ENCODE data around the gene DDX51. TPM values are rescaled to one million over a fixed set of nuclear protein-coding genes. Genes with fewer than 3 reads are reported as not detected.
A peak's percentile ranks its signal among the peaks of the same experiment; 100 is the strongest.

DDX51 gene
- total RNA-seq, 6 experiments from 2014 or later, result 13.8 to 18.3 (median 16.8) TPM

GRCh38 chr12:132143336-132144071 is 615 bp downstream of the DDX51 start:
- Mint-ChIP-seq H3K27ac (peak overlapping the region; percentile 69), H3K4me3 (peak overlapping the region; percentile 91), H3K36me3 (ENCODE audit: low read depth) (peaks cover 10% of the 10 kb centered on the region), H3K27me3 (ENCODE audit: insufficient read depth) (peaks cover 4% of the 10 kb centered on the region), H3K4me1 (ENCODE audit: low read depth) (peaks cover 30% of the 10 kb centered on the region), H3K9me3 (no peaks in the 10 kb centered on the region)
- no peak for DNase-seq
- no peak for TF ChIP-seq CTCF (IDR thresholded peaks at IDR 0.05)

GRCh38 chr12:132142679-132143335 is 1.3 kb downstream of the DDX51 start:
- no peak for TF ChIP-seq CTCF (IDR thresholded peaks at IDR 0.05)
- H3K36me3 Mint-ChIP-seq (ENCODE audit: low read depth), result peaks cover 10% of the 10 kb centered on the region
- no peak for DNase-seq
- H3K27me3 Mint-ChIP-seq (ENCODE audit: insufficient read depth), result peaks cover 4% of the 10 kb centered on the region
- peak overlapping the region; percentile 91 for H3K4me3 Mint-ChIP-seq
- peaks cover 33% of the 10 kb centered on the region for H3K4me1 Mint-ChIP-seq (ENCODE audit: low read depth)
- peak overlapping the region; percentile 69 for H3K27ac Mint-ChIP-seq
- no peaks in the 10 kb centered on the region for H3K9me3 Mint-ChIP-seq

- no peak for DNase-seq
- TF ChIP-seq CTCF (IDR thresholded peaks at IDR 0.05), result no peak
Observed at GRCh38 chr12:132141976-132142678, 2.0 kb downstream of the DDX51 start.

GRCh38 chr12:132140918-132141841 is 2.9 kb downstream of the DDX51 start:
- H3K27ac Mint-ChIP-seq, result no peak overlapping the region
- H3K4me3 Mint-ChIP-seq, result no peak overlapping the region

More at GRCh38 chr12:132141976-132142678, 2.0 kb downstream of the DDX51 start:
- H3K36me3 Mint-ChIP-seq (ENCODE audit: low read depth), result peaks cover 10% of the 10 kb centered on the region
- H3K9me3 Mint-ChIP-seq, result no peaks in the 10 kb centered on the region
- peaks cover 4% of the 10 kb centered on the region for H3K27me3 Mint-ChIP-seq (ENCODE audit: insufficient read depth)
- peaks cover 40% of the 10 kb centered on the region for H3K4me1 Mint-ChIP-seq (ENCODE audit: low read depth)
- H3K4me3 Mint-ChIP-seq, result peak overlapping the region; percentile 91
- H3K27ac Mint-ChIP-seq, result no peak overlapping the region

More at GRCh38 chr12:132140918-132141841, 2.9 kb downstream of the DDX51 start:
- Mint-ChIP-seq H3K9me3 (no peaks in the 10 kb centered on the region), H3K27me3 (ENCODE audit: insufficient read depth) (peaks cover 4% of the 10 kb centered on the region), H3K4me1 (ENCODE audit: low read depth) (peaks cover 41% of the 10 kb centered on the region), H3K36me3 (ENCODE audit: low read depth) (peaks cover 8% of the 10 kb centered on the region)
- no peak for DNase-seq
- TF ChIP-seq CTCF (IDR thresholded peaks at IDR 0.05), result no peak

All from HFFc6 (cell line).